Ecto neural progenitor cell (in vitro differentiated cells): ENCODE results near the gene SAMD13.

Experiments
- DNase-seq: peaks from one replicate; pipeline ENCODE4 v3.0.0-alpha.2; 2018; ENCODE audit warnings: low spot score

Gene SAMD13, protein sequence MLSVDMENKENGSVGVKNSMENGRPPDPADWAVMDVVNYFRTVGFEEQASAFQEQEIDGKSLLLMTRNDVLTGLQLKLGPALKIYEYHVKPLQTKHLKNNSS

DNA sequence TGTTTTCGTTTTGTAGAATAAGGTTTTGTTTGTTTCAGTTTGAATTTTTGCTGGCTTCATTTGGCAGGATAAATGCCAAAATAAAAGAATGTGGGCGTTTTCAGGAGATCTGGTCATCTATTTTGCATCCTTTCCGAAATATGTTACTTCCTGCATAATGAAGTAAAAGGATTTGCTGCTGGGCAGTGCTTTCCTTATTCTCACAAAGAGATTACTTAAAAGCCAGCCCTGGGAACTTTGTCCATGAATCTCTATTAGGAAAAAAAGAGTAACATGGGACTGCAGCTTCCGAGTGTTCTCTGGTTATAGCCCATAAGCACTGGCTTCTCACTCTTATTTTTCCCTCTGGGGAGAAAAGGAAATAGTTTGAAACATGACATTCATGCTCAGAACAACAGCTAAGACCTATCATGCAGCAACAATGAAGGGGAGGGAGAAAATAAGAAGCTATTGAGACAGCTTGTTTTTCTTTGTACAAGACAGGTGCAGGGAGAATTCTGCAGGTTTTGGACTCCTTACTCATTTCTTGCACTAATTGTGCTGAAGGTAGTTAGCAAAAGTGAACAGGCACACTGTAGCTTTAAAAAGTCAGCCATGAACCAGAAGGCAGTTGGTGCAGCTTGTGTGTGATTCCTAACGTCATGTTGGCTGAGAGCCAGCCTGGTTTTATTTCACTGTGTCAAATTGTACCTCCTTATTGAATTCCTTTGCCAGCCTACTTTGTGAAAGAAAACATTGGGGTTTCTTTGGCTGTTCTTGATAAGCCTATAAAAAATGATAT, at the start of gene SAMD13:
SAMD13 (plus strand) TSS at position 705 of the 781 bp plus-strand sequence. CDS start 1,527 bp downstream, outside the sequence.
- DNase-seq, result no peak

DNA sequence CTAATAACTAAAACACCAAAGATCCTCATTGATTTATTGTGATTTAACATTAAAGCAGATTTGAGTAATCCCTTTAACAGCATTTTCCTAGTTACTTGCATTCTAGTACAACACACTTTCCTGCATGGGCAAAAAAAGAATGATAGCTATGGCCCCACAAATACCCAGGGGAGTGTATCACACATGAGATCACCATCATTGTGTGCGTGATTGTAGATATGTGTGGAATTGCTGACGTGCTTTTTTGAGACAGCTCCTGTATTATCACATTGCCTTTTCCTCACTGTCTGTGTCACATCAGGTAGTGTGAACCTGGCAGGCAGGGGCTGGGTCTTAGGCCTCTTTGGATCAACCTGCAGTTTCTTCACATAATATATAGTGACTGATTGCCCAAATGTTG, 48.5 kb upstream of the SAMD13 start:
- DNase-seq, result no peak

DNA sequence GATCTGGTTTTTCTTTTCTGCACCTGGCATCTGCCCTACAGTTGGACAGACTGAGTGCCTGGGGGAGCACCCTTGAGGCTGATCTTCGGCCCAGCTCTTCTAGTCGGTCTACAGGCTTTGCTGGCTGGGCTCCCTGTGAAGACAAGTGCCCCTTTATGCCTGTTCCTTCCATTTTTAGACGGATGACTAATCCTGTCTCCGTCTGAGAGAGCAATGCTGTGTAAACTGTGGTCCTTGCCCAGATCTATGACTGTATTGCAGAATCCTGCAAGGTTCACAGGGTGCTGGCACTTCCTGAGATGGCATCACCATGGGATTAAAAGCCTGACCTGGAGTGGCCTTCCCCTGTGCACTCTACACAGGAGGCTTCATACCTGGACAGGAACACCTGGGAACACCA, 47.6 kb upstream of the SAMD13 start:
- no peak for DNase-seq

DNA sequence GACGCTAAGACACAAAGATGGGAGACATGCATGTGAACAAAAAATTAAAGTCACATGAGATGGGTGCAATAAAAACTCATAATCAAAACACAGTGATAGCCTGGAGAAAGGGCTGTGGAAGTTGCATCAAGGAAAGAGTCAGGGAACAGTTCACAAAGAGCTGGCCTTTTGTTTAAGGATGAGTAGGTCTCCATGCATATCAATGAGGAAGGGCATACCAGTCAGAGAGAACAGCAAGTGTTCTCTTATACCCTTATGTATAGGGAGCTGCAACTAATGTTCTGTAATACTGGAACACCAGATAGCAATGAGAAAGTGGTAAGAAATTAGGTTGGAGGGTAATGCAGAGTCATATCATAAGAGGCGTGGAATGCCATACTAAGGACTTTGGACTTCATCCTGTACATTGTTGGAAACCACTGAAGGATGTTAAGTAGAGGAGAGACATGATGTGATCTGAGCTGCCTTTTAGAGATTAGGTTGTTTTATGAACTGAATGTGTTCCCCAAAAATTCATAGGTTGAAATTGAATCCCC, 46.7 kb upstream of the SAMD13 start:
- no peak for DNase-seq

DNA sequence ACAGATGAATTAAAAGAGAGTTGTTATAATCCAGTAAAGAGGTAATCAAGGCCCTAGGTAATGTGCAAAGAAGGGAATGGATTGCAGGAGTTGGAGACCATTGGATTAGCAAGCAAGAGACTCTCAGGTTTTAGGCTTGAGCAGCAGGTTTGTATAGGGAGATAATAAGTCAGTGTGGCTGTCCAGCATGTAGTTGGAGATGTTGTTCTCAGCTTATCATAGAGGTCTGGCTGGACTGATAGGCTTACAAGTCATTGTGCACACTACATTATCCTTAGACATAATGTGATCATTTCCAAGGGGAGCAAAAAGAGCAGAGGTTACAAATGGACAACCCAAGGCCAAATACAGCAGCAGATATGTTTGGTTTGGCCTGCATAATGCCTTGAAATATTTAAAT, 45.9 kb upstream of the SAMD13 start:
- DNase-seq, result no peak

DNA sequence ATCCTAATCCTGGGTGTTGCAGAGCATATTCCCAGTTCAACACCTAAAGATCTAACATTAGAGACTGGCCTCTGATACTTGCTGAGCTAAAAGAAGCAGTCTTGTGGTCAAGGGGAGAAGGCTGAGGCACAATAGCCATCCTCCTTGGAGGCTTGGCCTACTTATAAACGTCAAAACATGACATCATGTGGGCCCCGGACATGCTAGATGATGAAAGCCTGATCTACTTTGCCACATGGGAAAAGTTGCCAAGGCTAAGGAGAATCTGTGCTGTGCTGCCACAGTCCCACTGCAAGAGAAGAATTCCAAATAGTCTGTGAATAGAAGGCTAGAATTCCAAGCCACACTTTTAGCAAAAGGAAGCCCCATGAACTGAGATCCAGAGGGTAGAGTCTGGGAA, 43.9 kb upstream of the SAMD13 start:
- no peak for DNase-seq

DNA sequence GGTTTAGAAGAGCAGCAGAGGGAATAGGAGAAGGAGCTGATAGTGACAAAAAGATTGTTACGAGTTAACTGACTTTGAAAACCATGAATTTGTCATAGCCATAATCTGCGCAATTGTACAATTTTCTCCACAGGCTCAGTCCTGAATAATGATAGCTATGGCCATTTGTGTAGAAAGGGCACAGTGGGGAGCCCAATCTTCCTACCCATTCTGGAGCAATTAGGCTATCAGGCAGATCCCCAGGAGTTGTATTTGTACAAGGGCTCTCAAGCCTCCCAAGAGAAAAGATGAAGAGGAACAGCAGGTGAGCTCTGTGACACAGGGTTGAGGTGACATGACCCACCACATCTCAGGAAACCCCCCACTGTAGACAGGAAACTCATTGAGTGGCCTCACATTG, 42.1 kb upstream of the SAMD13 start:
- DNase-seq, result no peak

DNA sequence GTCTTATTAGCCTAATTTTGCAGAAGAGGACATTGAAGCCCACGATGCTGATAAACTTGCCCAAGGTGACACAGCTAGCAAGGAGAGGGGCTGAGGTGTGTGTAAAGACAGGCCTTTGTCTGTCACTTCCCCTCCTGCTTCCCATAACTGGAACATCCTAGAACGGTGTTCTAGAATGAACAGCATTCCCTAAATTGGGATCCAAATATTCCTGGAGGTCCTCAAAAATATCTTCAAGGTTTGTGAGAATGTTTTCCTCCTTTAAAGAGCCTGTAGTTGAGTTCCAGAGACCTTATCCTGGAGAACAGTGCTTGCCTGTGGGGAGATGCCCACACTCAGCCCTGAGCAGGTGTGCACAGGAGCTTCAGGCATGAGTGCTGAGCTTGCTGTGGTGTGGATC, 41.5 kb upstream of the SAMD13 start:
- DNase-seq, result no peak

DNA sequence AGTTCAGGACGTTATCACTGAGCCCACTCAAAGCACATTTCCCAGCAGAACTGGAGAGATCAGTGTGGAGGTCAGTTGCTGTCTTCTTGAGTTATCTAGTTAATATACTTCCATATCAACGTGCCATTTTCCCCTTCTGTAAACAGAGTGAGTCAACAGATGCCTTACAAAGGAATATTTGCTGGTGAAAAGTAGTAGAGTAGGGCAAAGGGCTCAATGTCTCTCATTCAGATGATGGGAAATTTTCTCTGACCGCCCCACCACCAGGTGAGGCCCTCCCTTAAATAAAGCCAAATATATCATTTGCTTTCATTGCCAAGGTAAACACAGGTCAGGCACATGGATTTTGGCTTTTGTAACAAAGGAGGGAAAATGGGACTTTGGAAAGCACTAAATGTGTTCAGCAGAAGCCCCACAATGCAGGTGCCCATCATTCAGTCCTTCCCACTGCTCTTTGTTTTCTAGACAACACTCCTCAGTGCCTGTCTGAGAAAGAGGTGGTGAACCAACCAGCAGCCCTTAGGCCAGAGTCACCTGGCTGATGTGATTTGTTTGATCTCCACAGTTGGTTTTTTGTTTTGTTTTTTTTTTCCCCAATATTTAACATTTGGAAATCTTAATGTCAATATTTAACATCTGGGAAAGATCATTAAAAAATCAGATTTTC, 40.5 kb upstream of the SAMD13 start:
- DNase-seq, result no peak

DNA sequence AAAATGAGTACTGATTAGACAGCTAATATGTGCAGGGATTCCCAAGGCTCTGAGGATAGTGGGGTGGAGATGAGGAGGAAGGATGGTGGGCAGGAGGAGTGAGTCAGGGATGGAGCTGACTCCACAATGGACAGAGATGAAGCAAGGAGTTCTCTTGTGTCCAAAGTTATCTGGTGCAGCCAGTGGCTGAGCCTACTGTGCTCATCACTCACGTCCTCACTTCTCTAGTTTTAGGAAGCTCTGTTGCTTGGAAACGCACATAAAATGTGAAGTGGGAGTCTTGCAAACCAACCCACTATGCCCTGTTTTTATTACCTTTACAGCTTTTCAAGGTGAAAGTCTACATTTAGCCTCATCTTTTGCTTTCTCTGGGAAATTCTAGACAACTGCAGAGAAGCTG, 36.5 kb upstream of the SAMD13 start:
- DNase-seq, result no peak

DNA sequence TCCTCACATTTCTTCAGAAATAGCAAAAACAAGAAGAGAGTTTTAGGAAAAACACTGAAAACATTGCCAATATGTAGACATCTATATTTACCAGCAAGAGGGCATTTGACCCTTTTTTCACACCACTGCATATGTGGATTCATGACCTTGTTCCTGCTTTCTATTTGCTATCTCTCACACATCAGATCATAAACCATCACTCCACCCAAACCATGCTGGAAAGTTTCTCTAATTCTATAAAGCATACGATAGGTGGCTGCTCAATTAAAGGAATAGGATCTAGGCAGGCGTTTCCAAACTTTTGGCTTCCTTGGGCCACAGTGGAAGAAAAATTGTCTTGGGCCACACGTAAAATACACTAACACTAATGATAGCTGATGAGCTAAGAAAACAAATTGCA, 35.6 kb upstream of the SAMD13 start:
- no peak for DNase-seq

DNA sequence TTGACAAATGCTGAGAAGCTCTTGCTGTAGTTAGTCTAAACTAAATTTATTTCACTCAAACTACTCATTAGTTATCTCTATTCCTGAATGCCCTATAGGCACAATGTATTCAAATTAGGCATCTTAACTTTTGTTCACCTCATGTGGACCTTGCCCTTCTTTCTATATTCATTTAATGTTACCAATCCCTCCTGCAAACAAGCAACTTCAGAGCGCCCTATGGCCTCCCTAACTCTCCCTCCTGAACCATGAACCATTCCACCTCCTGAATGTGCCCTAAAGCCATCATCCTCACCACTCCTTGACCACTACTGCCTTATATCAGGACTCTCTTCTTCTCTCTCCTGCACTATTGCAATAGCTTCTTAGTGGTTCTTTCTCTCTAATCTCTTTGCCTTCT, 34.8 kb upstream of the SAMD13 start:
- DNase-seq, result no peak

DNA sequence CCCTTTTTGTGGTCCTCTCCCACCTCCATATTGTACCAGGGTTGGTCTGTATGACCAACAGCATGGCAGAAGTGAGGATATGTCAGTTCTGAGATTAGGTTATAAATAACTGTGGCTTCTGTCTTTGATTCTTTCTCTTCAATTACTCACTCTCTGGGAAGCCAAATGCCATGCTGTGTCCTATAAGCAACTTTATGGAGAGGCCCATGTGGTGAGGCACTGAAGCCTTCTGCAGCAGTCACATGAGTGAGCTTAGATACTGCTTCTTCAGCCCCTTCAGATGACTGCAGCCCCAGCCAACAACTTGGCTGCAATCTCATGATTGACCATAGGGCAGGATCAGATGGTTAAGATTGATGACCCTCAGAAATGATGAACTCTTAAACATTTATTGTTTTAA, 34.0 kb upstream of the SAMD13 start:
- no peak for DNase-seq

DNA sequence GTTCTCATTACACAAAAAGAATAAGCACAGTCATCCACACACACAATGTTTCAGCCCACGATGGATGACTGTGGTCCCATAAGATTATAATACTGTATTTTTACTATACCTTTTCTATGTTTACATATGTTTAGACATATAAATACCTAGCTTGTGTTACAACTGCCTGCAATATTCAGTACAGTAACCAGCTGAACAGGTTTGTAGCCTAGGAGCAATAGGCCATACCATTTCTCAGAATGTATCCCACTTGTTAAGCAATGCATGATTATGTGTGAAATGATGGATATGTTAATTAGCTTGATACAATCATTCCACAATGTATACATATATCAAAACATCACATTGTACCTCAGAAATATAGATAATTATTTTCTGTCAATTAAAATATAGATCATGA, 33.2 kb upstream of the SAMD13 start:
- DNase-seq, result no peak

DNA sequence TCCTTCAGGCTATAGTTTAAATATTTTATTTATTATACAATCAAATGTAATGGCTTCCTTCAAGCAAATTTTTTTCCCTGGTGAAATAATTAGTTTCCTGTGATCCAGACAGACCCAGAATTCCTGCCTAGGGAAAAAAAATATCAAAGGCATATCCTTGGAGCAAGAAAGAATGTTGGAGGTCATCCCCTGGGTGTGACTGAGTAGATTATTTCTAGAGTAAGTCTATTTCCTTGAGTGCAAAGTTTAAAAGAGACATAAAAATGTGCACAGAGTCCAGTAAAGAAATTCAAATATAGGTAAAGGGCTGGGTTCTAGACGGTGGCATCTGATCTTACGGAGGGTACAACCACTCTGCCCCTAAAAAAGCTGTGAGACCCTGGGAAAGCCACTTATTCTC, 32.2 kb upstream of the SAMD13 start:
- DNase-seq, result no peak

DNA sequence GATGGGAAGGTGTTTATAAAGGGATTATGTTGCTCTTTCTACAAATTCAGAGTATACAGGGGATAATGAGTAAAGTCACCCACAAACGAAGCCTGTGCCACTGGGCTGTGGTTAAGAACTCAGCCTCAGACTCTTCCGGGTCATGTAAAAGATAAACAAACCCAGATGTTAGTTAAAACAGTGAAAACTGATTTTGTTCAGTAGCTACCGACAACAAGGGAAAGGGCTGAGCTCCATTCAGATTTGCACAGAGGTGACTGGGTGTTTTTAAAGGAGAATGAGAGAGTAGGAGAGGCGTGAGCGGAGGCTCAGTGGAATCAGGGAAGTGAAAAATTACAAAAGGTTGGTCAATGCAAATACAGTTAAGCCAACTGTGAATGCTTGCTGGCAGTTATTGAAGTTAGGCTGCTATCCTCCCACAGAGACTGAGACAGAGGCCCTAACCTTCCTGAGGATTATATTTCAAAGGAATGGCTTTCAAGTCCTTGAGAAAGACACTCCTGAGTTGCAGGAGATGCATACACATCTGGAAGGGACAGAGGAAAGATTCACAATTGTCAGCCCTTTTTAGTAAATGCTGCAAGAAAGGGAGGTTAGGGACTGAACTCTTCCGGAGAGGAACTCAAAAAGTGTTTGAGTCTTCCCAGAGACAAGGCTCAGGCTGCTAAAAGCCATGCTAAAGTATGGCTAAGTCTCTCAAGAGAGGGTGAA, 29.9 kb upstream of the SAMD13 start:
- DNase-seq, result no peak

DNA sequence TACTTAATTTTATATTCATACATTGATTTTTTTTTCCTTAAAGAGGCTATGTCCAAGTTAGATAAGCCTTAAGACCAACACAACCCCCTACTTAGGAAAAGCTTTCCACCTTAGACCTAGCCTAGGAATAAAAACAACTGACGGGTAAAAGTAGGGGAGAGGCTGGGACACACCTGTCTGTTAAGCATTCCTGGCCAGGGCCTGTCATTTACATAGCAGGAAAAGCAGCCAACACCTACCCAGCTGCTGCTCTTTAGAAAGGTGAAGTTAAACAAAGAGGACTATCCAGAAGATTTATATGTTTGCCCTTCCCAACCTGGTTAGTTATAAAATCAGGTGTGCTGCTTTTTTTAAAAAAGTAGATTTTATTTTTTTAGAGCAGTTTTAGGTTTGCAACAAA, 29.1 kb upstream of the SAMD13 start:
- DNase-seq, result no peak

DNA sequence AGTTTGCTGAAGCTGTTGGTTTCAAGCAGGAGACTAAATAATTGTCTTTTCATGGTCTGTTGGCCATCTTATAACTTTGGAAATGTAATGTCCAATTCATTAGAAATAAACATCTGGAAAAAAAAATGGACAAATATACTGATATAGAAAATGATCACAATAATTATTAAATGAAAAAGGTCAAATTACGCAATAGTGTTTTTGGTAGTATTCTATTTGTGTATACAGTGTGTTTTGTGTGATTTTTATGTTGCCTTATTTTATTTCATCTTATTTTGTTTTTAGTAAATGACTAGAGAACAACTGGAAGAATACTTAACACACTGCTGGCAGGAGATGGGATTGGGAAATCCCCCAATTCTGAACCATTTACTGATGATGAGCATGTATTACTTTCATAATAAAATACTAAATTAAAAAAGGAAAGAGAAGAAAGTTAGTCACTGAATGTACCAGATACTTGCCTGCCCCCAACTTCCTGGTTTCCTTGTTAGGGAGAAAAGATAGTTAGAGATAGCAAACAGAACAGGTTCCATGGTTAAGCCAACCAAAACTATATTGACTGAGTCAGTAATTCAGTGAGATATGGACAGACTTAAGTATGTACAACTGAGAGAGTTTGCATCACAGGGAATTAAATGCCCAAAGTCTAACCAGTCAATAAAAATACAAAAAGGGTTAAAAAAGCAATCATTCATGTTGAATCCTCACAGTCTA, 24.0 kb upstream of the SAMD13 start:
- no peak for DNase-seq

DNA sequence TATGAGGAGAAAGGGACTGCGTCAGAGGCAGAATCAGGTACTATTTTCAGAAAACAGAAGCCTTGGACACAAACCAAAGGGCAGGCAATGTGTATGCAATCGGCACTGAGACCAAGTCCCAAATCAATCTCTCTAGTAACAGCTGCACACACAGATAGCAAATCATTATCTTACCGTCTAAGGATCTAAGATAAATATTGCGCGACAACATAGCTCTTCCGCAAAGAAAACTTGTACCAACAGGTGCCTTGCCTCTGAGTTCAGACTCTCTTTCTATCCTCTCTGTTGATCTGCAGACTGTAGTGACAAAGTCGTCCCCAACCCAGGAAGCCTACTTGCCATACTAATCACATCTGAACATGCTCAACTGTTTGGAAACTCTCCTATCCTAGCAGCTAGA, 22.6 kb upstream of the SAMD13 start:
- DNase-seq, result no peak

DNA sequence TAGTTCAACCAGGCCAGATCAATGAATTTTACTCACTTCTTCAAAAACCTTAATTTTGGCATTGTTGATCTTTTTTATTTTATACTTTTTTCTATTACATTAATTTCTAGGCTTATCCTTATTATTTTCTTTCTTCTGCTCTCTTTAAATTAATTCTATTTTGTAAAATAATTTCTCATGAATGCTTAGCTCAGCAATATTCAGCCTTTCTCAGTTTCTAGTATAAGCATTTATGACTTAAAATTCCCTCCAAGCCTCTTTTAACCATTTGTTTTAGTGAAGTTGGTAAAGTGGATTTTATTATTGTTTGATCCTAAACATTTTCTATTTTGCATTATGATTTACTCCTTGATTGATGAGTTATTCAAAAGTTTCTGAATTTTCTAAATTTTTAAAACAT, 20.6 kb upstream of the SAMD13 start:
- no peak for DNase-seq

DNA sequence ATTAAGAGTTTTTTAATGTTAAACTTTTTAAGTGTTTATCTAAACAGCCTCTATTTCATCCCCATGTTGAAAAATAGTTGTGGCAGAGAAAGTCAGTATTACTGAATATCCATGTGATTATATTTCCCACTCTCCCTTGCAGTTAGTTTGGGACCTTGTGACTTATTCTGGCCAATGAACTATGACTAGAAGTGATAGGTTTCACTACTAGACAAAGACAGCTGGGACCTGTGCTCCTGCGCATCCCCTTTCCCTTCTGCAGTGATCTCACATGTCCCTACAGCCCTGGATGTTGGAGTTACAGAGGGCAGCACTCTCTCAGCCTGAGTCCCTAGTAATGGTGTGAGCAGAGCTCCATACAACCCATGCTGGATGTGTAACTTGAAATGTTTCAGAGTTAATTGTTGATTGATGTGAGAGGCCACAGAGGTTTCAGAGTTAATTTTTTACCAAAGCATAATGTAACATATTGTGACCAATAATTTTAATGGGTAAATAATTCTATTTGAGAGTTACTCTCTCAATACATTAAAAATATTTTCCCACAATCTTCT, 18.7 kb upstream of the SAMD13 start:
- no peak for DNase-seq

DNA sequence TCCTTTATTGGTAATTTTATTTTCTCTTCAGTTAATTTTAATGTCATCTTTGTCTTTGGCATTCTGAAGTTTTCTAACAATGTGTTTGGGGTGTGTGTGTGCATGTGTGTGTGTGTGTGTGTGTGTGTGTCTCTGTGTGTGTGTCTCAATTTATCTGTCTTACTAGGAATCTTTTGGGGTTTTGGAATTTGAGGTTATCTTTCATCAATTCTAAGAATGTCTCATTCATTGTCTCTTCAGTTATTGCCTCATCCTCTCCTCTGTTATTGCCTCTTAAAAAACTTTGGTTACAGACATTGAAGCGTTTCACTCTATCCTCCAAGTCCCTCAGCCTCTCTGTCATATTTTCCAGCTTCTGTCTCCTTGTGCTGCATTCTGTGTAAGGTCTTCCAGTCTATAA, 18.1 kb upstream of the SAMD13 start:
- DNase-seq, result no peak
